ENCODE results near the gene SLC10A7. TPM values are rescaled to one million over a fixed set of nuclear protein-coding genes. Genes with fewer than 3 reads are reported as not detected.

Gene SLC10A7
- total and polyA plus RNA-seq, 2 donors (not counting 1 experiment from before 2014, with no cell fraction given) = 5.7 to 18.3 TPM

DNA sequence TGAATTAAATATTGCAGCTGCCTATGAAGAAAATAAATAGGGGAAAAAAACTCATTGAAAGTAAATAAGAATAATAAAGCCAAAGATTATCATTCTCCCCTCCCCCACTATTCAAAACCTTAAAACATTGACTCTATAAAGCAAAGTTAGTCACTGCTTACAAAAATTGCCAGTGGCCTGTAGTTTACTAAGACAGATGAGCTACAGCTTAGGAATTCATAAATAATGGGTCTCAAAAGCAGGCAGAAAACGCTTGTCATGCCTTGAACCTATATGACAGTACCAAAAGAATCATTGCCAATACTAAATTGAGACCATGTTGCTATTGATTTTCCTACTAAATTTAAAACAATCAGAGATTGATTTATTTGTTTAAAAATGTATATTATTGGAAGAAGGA is 78.9 kb downstream of the SLC10A7 start:
- POLR2A ChIA-PET = no interaction called here

DNA sequence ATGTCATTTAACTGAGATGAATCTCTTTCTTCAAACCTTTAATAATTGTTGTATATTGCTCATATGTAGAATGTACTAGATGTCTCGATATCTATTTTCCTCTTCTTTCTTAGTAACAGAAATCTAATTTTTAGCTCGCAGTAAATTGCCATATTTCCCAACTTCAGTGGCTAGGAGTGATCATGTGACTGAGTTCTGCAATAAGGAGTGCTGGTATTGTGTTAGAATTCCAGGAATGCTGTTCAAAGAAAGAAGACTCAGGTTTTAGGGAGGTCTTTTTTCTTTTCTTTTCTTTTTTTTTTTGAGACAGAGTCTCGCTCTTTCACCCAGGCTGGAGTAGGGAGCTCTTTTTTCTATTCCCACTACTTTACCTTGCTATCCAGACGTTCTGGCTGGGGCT is 81.7 kb downstream of the SLC10A7 start:
- H3K4me1 Mint-ChIP-seq = no peaks in the 10 kb centered on the region
- H2AFZ ChIP-seq (ENCODE audit: insufficient read depth, low read depth, low read length, poor library complexity, severe bottlenecking) = no peak overlapping the region
- H3K4me3 Mint-ChIP-seq = no peak overlapping the region
- no peaks in the 10 kb centered on the region for H3K9me3 ChIP-seq (ENCODE audit: control extremely low read depth in 1 of 3, control insufficient read depth in 2 of 3, insufficient read depth in 1 of 3, low read length in 2 of 3)
- H3K27me3 ChIP-seq (replicated peaks in 1 of 4; ENCODE audit: control extremely low read depth in 1 of 4, control insufficient read depth in 3 of 4, insufficient read depth in 4 of 4, low read length in 3 of 4) = no peaks in the 10 kb centered on the region
- CTCF ChIA-PET = no interaction called here
- no peak overlapping the region for H3K9ac ChIP-seq (ENCODE audit: low read length)
- peaks cover 0 to 3% of the 10 kb centered on the region in 2 experiments for H3K36me3 ChIP-seq (replicated peaks in 1 of 2; ENCODE audit: control extremely low read depth in 1 of 2, control insufficient read depth in 1 of 2, extremely low read depth in 1 of 2, insufficient read depth in 2 of 2, low read length in 1 of 2)
- POLR2A ChIA-PET = no interaction called here
- intact Hi-C loops (cut with micrococcal nuclease) = no loop called here
- H3K4me3 ChIP-seq (ENCODE audit: control extremely low read depth in 1 of 5, extremely low read depth in 1 of 5, insufficient read depth in 1 of 5, low read depth in 2 of 5, low read length in 4 of 5) = no peak overlapping the region
- no peak for ATAC-seq (ENCODE audit: low read depth)
- no peak overlapping the region for H3K27ac ChIP-seq (ENCODE audit: low read length in 2 of 2)
- no peak overlapping the region for H3K4me2 ChIP-seq (replicated peaks; ENCODE audit: low read depth, low read length, poor library complexity, severe bottlenecking)
- H3K79me2 ChIP-seq (ENCODE audit: control insufficient read depth, insufficient read depth, low read length) = no peaks in the 10 kb centered on the region
- H3K4me1 ChIP-seq (ENCODE audit: control insufficient read depth in 2 of 2, insufficient read depth in 2 of 2, low read length in 2 of 2) = no peaks in the 10 kb centered on the region
- H3K27me3 Mint-ChIP-seq = no peaks in the 10 kb centered on the region
- TF ChIP-seq EZH2 (IDR thresholded peaks at IDR 0.05; ENCODE audit: borderline replicate concordance, insufficient read depth, low read depth, low read length, poor library complexity, severe bottlenecking) = no peak
- TF ChIP-seq, protein P1, sequence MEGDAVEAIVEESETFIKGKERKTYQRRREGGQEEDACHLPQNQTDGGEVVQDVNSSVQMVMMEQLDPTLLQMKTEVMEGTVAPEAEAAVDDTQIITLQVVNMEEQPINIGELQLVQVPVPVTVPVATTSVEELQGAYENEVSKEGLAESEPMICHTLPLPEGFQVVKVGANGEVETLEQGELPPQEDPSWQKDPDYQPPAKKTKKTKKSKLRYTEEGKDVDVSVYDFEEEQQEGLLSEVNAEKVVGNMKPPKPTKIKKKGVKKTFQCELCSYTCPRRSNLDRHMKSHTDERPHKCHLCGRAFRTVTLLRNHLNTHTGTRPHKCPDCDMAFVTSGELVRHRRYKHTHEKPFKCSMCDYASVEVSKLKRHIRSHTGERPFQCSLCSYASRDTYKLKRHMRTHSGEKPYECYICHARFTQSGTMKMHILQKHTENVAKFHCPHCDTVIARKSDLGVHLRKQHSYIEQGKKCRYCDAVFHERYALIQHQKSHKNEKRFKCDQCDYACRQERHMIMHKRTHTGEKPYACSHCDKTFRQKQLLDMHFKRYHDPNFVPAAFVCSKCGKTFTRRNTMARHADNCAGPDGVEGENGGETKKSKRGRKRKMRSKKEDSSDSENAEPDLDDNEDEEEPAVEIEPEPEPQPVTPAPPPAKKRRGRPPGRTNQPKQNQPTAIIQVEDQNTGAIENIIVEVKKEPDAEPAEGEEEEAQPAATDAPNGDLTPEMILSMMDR (IDR thresholded peaks at IDR 0.05) = no peak
- no peak for DNase-seq
- WGBS (ENCODE audit: insufficient coverage) = no CpG with 5 or more reads among the region's 4 CpGs
- H4K20me1 ChIP-seq (ENCODE audit: control insufficient read depth, insufficient read depth, low read length, poor library complexity, severe bottlenecking) = no peaks in the 10 kb centered on the region
- H3K9me3 Mint-ChIP-seq (ENCODE audit: insufficient read depth) = no peaks in the 10 kb centered on the region
- no peak overlapping the region for H3K27ac Mint-ChIP-seq

More for the DNA sequence above, 78.9 kb downstream of the SLC10A7 start:
- Mint-ChIP-seq H3K27me3 (no peaks in the 10 kb centered on the region), H3K4me3 (no peak overlapping the region), H3K9me3 (ENCODE audit: insufficient read depth) (no peaks in the 10 kb centered on the region), H3K4me1 (no peaks in the 10 kb centered on the region), H3K27ac (no peak overlapping the region)
- Histone ChIP-seq H2AFZ (ENCODE audit: insufficient read depth, low read depth, low read length, poor library complexity, severe bottlenecking) (no peak overlapping the region), H3K4me1 (ENCODE audit: control insufficient read depth in 2 of 2, insufficient read depth in 2 of 2, low read length in 2 of 2) (no peaks in the 10 kb centered on the region), H3K27ac (ENCODE audit: low read length in 2 of 2) (no peak overlapping the region), H3K9ac (ENCODE audit: low read length) (no peak overlapping the region), H3K4me3 (ENCODE audit: control extremely low read depth in 1 of 5, extremely low read depth in 1 of 5, insufficient read depth in 1 of 5, low read depth in 2 of 5, low read length in 4 of 5) (no peak overlapping the region), H3K9me3 (ENCODE audit: control extremely low read depth in 1 of 3, control insufficient read depth in 2 of 3, insufficient read depth in 1 of 3, low read length in 2 of 3) (peaks cover 0 to 5% (median 0%) of the 10 kb centered on the region in 3 donors), H3K4me2 (replicated peaks; ENCODE audit: low read depth, low read length, poor library complexity, severe bottlenecking) (no peak overlapping the region), H3K79me2 (ENCODE audit: control insufficient read depth, insufficient read depth, low read length) (no peaks in the 10 kb centered on the region), H3K36me3 (replicated peaks in 1 of 2; ENCODE audit: control extremely low read depth in 1 of 2, control insufficient read depth in 1 of 2, extremely low read depth in 1 of 2, insufficient read depth in 2 of 2, low read length in 1 of 2) (peaks cover 0 to 3% of the 10 kb centered on the region in 2 experiments), H4K20me1 (ENCODE audit: control insufficient read depth, insufficient read depth, low read length, poor library complexity, severe bottlenecking) (no peaks in the 10 kb centered on the region), H3K27me3 (replicated peaks in 1 of 4; ENCODE audit: control extremely low read depth in 1 of 4, control insufficient read depth in 3 of 4, insufficient read depth in 4 of 4, low read length in 3 of 4) (no peaks in the 10 kb centered on the region)
- intact Hi-C loops (cut with micrococcal nuclease) = no loop called here
- no CpG with 5 or more reads among the region's 1 CpG for WGBS (ENCODE audit: insufficient coverage)
- CTCF ChIA-PET = no interaction called here
- ATAC-seq (ENCODE audit: low read depth) = no peak
- TF ChIP-seq, protein P1 (IDR thresholded peaks at IDR 0.05) = no peak
- TF ChIP-seq EZH2 (IDR thresholded peaks at IDR 0.05; ENCODE audit: borderline replicate concordance, insufficient read depth, low read depth, low read length, poor library complexity, severe bottlenecking) = no peak
- DNase-seq = no peak

All from B cell (primary cell).